ENCODE measurements around the gene VPS13C.

GRCh38 chr15:61820951-61821350, 239.3 kb downstream of the VPS13C start:
- TF ChIP-seq REST (IDR thresholded peaks at IDR 0.05; ENCODE audit: insufficient read depth in 1 of 2, low read depth in 2 of 2, low read length in 2 of 2) = no peak
- no peak for TF ChIP-seq POLR2AphosphoS5 (IDR thresholded peaks at IDR 0.05; ENCODE audit: low read depth, low read length)
- no peak for TF ChIP-seq FOXP2 (optimal IDR thresholded peaks at IDR 0.05; ENCODE audit: borderline replicate concordance, extremely low read depth, extremely low read length, insufficient read depth)
- TF ChIP-seq TAF1 (IDR thresholded peaks at IDR 0.05; ENCODE audit: borderline replicate concordance, insufficient read depth, low read length) = no peak

All from PFSK-1 (cell line).